HG03457 (cell line): Measurements from ENCODE around the gene CORO1C.
"Not testable (repeated sequence)": the region's sequence is repeated elsewhere in the genome, so short reads cannot be mapped to it uniquely, and the experiment has no call there.

Source experiments
- ATAC-seq: cut with Tn5 transposase; IDR thresholded peaks from one replicate; pipeline ENCODE4 v1.9.1; 2021; ENCODE audit warnings: moderate number of reproducible peaks; ENCODE audit not compliant: unreplicated experiment

The CORO1C gene

DNA sequence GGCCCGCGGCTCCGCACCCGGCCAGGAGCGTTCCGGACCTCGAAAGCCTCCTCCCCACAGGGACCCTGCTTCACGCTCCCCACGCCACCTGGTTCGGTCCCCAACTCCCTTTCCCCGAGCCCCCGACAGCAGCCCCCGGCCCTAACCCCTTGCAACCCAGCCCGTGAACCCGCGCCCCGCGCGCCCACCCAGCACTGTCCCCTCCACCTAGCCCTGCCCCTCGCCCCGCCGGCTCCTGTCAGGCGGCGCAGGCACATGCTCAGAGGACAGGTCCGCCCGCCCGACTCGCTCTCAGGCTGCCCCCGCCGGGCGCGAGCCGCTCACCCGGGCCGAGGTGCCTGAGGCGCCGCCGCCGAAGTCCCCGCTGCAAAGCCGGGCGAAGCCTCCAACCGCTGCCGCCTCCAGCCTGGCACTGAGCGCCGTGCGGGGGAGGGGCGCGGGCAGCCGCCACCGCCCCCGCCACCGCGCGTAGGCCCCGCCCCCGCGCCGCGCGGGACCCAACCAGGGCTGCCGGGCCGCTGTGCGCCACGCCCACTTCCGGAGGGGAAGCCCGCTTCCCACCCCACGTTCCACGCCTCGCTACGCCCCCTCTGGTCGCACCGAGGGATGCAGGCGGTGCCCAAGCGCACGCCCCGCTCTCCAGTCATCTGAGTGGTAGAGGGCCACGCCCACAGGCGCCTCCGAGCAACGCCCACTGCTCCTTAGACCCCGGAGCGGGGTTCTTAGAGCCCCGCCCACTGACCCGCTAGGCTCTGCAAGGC, at the start of gene CORO1C:
Gene CORO1C, minus strand, starts transcription at position 414 of the 761 bp plus-strand sequence. CDS start 30,200 bp downstream, outside the sequence.
- ATAC-seq: peak; percentile 63

DNA sequence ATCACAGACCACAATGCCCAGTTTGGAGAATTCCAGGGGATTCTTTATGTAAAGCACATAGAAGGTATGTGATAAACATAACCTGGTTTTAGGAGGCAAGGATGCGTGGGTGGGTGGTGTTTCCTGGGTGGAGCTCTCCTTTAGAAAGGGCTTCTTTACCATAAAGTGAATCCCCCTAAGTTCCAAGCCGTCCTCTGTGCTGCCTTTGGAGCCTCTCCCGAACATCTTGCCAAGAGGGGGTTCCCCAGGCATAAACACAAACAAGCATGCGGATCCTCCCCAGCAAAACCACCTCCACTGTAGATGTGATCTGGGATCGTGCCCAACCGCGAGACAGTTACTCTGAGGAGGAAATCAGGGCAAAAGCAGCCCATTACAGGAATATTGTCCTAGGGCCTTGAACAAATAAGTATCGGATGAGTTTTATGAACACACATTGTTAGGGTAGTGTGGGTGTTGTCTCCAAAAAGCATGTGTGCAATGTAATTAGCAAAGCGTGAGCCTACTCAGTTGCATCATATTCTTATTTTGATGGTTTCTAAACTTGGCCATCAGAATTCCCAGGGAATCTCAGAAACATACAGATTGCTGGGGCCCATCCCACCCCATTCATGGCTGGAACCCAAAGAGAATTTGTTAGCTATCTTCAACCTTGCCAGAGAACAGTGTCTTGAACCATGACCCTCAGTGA, 48.8 kb upstream of the CORO1C start:
- no peak for ATAC-seq

DNA sequence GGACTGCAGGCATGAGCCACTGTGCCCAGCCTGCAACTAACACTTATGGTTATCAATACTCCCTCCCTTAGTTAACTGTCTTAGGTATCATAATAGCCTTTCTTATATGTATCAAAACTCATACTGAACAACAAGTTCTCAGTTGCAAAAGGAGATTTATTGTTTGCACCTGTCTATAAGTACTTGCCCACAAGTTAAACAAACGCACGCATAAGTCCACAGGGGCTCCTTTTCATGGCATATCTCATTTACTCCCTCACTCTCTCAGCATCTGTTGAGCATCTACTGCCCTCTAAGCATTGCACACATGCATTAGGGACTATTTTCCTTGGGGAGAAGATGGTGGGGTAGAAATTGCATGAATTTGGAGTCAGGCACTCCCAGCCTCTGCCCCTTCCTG, 46.7 kb upstream of the CORO1C start:
- no peak for ATAC-seq

DNA sequence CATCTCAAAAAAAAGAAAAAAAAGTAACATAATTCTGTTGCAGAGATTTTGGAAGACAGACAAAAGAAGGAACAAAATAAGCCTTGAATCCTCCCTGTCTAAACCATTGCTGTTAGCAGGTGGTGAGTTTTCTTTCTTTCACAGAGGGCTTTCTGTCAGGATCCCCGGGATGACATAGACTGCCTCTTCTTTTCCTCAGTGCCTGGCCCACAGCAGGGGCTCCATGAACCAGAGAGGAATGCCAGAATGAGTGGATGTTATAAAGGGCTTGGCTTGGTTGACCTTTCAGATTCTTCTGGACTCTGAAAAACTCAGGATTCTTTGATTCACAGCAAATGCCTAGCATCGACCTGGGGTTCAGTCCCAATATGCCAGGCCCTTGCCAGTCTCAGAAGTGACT, 45.8 kb upstream of the CORO1C start:
- ATAC-seq: no peak

DNA sequence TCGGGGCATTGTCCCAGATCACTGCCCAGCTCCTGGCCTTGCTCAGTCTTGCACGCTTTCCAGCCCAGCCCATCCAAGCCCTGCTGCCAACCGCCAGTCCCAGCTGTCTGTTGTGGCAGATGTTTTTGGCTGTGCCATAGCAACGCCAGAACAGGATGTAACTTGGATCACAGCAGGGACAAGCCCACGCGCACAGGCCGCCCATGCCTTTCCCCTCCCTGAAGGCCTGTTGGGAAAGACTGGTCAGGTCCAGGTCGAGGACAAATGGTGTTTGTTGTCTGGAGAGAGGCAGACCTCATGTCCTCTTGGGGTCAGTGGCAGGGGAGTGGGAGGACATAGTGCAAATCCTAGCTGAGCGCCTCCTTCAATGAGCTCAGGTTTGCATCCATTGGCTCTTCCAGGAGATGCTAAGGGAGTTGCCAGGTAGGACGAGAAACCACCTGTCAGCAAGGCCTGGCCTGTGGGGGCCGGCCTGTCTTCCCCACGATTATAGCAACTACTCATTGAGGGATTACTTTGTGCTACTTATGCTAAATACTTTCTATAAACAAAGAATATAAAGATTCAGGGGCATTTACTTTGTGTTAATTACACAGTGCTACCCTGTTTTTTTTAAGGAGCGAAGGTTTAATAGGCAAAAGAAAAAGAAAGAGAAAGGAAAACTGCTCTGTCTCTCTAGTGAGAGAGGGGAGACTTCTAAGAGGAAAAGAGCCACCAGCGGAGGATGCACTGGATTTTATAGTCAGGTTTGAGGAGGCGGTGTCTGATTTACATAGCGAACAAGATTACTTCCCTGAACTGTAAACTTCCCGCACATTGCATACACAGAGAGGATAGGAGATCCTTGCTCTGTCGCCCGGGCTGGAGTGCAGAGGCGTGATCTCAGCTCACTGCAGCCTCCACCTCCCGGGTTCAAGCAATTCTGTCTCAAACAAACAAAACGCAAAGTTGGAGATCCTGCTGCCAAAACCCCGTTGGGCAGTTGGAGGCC, 42.8 kb upstream of the CORO1C start:
- no peak for ATAC-seq

DNA sequence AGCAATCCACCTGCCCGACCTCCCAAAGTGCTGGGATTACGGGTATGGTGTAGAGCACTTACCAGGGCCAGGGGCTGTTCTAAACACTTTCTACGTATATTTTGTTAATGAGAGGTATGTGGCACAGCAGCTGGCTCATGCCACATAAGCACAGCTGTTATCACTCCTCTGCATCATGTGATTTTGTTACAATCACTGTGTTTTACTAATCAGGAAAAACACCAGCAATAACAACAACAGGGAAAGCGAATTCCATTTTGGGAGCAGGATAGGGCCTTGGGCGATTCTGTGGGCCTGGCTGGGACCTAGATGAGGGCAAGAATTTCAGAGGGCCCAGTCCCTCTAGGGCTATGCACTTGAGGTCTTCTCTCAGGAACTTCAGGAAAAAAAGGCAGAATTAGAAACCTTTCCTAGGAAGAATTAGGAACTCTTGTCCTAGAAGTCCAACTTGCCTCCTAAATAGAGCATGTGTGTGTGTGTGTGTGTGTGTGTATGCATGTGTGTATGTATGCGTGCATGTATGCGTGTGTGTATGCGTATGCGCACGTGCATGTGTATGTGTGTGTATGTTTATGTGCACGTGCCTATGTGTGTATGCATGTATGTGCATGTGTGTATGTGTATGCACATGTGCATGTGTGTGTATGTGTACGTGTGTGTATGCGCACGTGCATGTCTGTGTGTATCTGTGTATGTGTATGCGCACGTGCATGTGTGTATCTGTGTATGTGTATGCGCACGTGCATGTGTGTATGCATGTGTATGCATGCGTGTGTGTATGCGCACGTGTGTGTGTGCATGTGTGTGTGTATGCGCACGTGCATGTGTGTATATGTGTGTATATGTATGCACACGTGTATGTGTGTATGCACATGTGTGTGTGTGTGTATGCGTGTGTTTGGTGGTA, 41.8 kb upstream of the CORO1C start:
- no peak for ATAC-seq

DNA sequence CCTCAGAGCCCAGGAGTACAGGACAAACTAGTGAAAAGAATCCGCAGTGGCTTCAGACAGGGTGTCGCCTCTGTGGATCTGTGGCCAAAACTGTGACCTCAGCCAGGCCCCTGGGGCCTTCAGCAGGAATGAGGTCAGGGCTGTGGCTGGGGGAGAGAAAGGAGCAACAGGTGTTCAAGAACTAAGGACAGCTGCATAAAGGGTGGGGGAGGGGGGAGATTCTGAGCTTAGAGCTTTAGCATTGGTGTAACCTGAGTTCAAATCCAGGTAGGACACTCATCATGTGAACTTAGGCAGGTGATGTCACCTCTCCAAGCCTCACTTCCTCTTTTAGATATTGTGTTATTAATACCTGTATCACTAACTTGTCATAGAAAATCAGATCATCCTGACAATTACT, 40.9 kb upstream of the CORO1C start:
- no peak for ATAC-seq

DNA sequence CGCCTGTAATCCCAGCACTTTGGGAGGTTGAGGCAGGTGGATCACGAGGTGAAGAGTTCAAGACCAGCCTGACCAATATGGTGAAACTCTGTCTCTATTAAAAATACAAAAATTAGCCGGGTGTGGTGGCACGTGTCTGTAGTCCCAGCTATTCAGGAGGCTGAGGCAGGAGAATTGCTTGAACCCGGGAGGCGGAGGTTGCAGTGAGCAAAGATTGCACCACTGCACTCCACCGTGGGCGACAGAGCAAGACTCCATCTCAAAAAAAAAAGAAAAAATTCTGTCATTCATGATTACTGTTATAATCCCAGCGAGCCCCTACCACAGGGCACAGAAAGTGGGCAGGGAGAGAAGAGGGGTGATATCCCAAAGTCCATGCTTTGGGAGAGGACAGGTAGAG, 40.5 kb upstream of the CORO1C start:
- ATAC-seq: not testable (repeated sequence)

DNA sequence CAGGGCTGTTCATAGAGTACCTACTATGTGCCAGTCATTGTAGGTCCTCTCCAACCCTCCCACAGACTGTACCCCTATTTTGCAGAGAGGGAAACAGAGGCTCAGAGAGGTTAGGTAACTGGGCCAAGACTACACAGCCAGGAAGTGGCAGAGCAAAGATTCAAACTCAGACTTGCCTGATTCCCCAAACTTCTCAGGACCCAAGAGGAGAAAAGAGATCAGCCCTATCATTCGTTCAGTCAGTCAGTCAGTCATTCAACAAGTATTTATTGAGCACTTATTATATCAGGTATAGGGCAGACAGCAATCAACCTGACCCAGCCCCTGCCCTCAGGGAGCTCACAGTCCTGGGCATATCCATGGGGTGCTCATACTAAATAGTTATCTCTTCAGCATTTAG, 39.6 kb upstream of the CORO1C start:
- ATAC-seq: no peak

DNA sequence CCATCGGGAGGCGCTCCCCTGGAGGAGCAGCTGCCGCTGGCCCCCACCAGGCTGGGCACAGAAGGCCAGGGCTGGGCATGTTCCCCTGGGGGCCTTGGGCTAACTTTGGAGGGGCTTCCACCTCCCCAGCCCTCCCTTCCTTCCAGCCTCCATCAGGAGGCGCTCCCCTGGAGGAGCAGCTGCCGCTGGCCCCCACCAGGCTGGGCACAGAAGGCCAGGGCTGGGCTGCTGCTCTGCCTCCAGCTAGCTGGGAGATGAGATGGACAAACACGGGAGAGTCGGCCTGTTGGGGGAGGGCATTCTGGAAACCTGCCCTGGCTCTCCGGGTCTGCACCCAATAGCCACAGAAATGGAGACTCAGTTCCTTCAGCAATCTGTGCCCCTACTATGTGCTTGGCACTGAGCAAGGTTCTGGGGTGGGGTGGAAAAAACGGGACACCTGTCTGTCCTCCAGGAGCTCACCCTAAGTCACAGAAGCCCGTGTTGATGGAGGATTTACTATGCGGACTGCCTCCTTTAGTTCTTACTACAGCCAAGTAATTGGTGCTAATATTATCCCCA, 39.0 kb upstream of the CORO1C start:
- ATAC-seq: no peak

DNA sequence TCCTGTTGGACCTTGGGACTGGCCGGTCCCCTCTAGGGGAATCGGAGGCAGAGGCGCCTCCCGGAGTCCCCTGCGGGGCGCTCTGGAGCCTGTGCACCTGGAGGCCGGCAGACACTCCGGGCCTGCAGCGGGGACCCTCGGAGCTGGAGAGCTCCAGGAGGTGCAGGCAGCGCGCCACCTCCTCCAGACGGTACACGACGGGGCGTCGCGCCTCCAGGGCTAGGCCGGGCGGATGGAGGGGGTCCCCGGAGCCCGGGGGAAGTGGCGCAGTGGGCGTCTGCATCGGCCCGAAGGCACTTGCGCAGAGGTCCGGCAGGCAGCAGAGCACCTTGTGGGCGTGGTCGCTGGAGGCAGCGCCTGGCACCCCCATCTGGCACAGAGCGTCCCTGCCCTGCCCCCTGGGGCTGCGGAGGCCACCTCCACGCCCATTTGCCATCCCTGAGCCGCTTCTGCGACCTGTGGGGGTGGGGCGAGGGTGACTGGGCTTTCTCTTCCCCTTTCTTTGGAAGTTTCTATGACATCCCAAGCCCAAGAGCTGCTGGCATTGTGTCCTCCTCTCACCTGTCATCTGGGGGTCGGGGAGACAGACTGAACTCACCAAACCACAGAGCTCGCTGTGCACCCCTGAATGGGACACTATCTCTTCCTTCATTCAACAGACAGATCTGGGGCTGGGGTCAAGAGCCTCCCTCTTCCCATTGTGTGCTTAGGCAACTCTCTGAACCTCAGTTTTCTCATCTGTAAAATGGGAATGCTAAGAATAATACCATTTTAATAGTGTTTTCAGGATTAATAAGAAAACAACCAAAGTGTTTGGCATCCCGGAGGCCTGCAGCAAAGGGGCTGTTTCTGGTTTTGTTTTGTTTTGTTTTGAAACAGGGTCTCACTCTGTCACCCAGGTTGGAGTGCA, 37.5 kb upstream of the CORO1C start:
- ATAC-seq: no peak

DNA sequence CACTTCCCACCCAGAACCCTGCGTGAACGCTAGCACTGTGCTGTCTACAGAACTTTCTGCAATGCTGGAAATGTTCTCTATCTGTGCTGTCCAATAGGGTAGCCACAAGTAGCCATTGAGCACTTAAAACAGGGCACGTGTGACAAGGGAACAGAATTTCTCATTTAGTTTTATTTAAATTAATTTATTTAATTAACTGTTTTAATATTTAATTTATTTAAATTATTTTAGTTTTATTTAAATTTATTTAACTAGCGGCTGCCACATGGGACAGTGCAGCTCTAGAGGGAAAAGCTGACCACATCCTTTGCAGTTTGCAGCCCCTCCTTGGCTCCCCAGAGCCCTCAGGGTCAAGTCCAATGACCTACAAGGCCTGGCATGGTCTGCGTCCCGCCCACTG, 35.0 kb upstream of the CORO1C start:
- ATAC-seq: no peak

DNA sequence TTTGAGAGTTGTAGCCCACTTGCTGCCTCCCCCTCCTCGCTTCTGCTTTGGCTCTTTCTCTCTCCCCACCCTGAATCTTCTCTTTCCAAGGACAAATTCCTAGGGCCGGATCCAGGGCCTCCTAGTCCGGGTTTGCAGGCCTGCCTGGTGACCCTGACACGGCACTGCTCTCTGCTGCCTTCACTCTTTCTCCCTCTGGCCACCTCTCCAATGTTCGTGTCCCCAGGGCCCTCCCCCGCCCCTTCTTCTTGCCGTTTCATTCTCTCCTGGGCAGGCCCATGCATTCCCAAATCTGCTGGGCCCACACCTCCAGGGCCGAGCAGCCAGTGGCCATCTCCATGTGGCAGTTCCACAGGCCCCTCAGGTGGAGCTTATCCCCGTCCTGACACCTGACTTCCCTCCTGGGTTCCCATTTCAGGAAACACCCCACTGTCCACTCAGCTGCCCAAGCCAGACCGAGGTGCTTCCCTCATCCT, 34.0 kb upstream of the CORO1C start:
- no peak for ATAC-seq

DNA sequence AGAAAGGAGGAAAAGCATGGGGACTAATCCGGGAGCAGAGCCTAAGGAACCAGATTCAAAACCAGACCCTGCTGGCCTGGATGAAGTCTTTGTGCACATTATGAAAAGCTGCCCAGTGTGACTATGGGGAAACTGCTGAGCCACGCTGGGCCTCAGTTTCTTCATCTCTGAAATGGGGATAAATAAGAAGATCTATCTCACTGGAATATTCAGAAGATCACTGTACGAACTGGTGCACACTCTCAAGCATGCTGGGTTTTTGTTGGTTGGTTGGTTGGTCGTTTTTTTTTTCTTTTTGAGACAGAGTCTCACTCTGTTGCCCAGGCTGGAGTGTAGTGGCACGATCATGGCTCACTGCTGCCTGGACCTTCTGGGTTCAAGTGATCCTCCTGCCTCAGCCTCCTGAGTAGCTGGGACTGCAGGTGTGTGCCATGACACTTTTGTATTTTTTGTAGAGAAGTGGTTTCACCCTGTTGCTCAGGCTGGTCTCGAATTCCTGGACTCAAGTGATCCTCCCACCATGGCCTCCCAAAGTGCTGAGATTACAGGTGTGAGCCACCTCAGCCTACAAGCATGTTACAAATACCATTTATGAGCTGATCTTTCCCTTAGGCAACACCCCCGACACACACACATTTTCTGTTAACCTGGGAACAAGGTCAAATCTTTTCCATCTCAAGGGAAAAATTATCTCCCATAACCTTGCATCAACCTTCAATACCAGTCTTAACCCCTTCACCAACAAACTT, 33.4 kb upstream of the CORO1C start:
- ATAC-seq: no peak

DNA sequence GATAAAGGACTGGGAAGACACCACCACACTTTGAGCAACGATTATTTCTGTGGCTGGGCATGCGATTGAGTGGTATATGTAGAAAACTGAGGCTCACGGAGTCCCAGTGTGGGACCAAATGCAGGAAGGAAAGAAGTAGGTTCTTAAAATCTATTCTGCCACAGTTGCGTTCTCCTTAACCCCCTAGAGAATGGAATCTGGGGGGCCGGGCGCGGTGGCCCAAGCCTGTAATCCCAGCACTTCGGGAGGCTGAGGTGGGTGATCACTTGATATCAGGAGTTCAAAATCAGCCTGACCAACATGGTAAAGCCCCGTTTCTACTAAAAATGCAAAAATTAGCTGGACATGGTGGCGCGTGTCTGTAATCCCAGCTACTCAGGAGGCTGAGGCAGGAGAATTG, 29.9 kb upstream of the CORO1C start:
- no peak for ATAC-seq

DNA sequence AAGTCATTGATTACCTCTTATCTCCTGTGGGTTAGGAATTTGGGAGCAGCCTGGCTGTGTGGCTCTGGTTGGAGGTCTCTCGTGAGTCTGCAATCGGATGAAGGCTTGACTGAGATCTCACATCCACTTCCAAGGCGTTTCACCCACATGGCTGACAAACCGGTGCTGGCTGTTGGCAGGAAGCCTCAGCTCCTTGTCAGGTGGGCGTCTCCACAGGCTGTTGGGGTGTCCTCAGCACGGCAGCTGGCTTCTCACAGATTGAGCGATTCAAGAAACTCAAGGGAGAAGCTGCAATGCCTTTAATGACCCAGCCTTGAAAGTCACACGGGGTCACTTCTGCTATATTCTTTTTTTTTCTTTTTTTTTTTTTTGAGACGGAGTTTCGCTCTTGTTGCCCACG, 28.6 kb upstream of the CORO1C start:
- ATAC-seq: no peak

DNA sequence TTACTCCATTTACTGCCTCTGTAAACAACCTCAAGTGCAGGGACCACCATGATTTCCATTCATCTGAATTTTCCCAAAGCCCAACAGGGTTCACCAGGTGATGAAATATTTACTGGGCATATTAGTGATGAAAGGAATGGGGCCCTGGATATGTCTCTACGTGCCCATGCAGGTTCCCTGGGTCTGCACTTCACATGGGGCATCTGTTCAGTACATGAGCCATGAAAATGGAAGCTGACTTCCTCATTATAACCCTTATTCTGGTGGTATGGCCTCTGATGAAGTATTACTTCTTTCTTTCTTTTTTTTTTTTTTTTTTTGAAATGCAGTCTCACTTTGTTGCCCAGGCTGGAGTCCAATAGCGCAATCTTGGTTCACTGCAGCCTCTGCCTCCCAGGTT, 26.5 kb upstream of the CORO1C start:
- no peak for ATAC-seq

DNA sequence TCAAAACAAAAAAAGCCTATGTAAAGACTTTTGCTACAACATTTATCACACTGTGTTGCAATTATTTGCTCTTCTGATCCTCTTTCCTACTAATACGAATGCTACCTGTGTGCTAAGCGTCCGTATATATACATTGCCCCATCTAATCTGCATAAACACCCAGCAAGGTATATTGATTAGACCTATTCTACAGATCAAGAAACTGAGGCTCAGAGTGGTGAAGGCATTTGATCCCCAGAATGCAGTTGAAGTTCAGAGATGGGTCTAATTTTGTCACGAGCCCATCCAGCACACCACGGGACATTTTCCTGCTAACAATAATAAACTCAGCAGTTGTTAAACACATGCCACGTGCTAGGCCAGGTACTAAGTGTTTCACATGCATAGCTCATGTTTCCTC, 25.1 kb upstream of the CORO1C start:
- ATAC-seq: no peak
